D721Med (cell line): ENCODE results near the gene MAFG.
A peak's percentile ranks its signal among the peaks of the same experiment; 100 is the strongest.

ENCODE experiments used
- DNase-seq: peaks from one replicate; pipeline ENCODE4 v3.0.0; 2011; ENCODE audit warnings: low spot score; ENCODE audit not compliant: insufficient read length
- FAIRE-seq: peaks from 2 replicates; lab custom pipeline; 2011; peaks lifted over from hg19 to GRCh38; lab: Jason Lieb, UNC
- TF ChIP-seq, protein P1 (sequence below): IDR thresholded peaks from 2 replicates; pipeline ENCODE4 v1.5.1; 2012; ENCODE audit warnings: mild to moderate bottlenecking, control low read depth; ENCODE audit not compliant: insufficient read depth; ENCODE audit errors: missing control alignments

The MAFG gene

DNA sequence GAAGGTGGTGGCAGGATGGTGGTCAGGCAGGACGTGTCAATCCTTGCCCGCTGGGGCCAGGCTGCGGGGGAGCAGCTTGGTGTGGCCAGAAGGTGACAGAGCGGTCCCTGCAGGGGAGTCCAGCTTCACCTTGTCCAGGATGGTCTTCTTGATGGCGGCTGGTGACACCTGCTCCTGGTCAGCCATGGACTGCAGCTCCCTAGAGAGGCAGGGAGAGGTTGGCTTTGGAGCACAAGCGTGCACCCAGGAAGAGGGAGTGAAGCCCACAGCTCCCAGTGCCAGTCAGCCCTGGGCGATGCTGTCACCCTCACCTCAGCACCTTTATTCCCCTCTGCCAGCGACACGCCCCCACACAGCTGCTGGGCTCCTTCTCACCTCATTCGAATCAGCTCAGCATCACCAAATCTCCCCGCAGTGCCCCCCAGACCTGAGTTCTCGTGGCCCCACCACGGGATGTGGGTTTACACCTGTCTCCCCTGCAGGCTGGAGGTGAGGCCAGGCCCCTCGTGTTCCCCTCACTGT is 5.7 kb upstream of the MAFG start:
- FAIRE-seq = no peak
- DNase-seq = no peak
- TF ChIP-seq, protein P1, sequence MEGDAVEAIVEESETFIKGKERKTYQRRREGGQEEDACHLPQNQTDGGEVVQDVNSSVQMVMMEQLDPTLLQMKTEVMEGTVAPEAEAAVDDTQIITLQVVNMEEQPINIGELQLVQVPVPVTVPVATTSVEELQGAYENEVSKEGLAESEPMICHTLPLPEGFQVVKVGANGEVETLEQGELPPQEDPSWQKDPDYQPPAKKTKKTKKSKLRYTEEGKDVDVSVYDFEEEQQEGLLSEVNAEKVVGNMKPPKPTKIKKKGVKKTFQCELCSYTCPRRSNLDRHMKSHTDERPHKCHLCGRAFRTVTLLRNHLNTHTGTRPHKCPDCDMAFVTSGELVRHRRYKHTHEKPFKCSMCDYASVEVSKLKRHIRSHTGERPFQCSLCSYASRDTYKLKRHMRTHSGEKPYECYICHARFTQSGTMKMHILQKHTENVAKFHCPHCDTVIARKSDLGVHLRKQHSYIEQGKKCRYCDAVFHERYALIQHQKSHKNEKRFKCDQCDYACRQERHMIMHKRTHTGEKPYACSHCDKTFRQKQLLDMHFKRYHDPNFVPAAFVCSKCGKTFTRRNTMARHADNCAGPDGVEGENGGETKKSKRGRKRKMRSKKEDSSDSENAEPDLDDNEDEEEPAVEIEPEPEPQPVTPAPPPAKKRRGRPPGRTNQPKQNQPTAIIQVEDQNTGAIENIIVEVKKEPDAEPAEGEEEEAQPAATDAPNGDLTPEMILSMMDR = no peak

DNA sequence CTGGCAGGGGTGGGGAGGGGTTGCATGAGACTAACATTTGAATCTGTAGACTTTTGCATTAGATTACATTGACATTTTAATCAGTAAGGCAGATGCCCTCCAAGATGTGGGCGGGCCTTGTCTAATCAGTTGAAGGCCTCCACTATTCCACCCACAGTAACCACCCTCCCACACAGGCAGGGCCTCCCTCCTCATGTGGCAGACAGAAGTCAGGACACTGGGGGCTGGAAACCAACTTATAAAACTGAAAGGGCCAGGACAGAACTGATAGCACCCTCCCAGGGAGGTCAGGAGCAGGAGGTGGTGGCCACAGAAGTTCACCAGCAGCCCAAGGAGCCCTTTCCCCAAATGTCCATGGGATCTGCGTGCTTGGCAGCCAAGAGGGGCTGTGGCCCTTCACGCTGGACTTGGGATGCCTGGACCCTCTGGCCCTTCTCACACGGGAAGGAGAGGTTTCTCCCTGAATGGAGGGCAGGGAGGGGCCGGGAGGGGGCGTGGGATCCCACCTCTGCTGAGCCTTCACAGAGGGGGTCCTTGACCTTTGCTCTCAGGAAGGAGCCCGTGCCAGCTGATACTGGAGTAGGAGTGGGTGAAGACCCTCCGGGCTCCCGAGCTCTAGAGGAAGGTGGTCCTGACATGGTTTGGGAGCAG is 4.9 kb upstream of the MAFG start:
- no peak for FAIRE-seq
- TF ChIP-seq, protein P1 = no peak
- DNase-seq = no peak

DNA sequence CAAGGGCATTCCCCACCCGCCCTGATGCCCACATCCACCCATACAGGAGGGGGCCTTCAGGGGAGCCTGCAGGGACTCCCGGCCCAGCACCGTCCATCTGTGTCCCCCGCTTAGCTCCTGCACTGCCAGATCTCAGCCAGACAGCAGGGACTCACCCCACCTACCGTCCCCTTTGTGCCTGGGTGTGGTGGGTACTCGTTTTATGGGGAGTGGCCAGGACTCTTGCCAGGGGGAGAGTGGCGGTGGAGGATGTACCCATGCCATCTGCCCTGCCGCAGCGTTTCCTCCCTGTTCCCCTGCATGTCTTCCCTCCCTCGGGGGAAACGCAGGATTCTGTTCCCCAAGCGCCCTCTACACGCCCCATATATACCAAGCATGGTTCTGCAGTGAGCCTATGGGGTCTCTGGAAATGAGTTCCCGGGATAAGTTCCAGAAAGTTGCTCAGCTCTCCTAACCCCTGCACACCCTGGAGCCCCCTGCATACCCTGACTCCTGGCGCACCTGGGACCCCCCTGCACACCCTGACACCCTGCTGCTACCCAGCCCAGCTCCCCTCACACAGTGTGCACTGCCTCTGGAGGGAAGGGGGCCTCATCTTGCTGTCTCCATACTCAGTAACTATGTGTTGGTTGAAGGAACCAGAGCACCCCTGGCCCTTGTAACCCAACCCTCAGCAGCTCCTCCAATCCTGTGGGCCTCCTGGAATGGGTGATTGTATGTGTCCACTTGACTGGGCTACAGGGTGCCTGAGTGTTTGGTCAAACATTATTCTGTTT is 4.2 kb upstream of the MAFG start:
- DNase-seq (no peak), FAIRE-seq (no peak)
- TF ChIP-seq, protein P1 = peak; percentile 17

DNA sequence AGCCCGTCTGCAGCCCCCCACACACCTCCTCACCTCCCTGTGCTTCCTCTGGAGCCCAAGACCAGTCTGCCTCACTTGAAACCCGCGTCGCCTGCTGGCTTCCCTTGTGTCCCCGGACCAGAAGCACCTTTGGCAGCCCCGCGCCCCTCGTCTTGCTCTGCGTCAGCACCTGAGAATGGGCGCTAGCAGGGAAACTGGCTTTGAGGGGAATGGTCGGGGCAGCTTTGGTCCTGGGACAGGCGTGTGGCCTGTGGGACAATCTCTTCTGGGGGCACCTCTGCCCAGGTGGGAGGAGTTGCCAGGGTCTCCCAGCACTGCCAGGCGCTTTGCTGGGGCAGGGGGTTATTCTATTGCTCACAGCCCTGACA is 3.6 kb upstream of the MAFG start:
- FAIRE-seq = no peak
- TF ChIP-seq, protein P1 = no peak
- DNase-seq = no peak

DNA sequence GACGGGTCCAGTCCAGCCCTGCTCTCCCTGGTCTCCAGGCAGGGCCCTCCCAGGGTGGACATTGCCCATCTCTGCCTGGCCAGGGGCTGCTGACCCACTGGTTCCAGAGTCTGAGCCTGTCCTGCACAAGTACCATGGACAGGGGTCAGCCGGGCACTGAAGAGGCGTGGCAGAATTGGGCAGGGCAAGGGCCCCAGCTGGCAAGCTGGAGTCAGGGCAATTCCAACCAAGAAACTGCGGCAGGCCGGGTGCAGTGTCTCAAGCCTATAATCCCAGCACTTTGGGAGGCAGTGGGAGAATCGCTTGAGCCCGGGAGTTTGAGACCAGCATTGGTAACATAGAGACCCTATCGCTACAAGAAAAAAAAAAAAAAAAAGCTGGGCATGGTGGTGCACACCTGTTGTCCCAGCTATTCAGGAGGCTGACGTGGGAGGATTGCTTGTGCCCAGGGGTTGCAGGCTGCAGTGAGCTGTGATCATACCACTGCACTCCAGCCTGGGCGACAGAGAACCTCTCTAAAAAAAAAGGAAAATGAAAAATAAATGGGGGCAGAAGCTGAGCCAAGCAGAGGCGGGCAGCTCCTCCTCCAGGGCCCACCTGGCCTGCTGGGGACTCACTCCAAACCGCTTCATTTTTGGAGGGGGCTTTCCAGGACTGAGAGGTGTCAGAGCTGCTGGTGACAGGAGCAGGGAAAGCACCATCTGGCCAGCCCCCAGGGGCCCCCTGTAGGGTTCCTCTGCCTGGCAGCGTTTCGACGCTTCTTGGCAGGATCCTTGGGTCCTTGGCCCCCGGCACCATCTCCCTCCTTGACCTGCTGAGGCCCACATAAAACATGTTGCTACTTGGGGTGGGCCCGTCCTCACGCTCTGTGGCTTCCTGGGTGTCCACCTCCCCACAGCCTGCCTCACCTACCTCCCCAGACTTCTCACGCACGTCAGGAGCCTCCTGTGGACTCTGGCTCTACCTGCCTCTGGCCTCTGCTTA is 2.9 kb upstream of the MAFG start:
- TF ChIP-seq, protein P1 = no peak
- no peak for DNase-seq
- no peak for FAIRE-seq

DNA sequence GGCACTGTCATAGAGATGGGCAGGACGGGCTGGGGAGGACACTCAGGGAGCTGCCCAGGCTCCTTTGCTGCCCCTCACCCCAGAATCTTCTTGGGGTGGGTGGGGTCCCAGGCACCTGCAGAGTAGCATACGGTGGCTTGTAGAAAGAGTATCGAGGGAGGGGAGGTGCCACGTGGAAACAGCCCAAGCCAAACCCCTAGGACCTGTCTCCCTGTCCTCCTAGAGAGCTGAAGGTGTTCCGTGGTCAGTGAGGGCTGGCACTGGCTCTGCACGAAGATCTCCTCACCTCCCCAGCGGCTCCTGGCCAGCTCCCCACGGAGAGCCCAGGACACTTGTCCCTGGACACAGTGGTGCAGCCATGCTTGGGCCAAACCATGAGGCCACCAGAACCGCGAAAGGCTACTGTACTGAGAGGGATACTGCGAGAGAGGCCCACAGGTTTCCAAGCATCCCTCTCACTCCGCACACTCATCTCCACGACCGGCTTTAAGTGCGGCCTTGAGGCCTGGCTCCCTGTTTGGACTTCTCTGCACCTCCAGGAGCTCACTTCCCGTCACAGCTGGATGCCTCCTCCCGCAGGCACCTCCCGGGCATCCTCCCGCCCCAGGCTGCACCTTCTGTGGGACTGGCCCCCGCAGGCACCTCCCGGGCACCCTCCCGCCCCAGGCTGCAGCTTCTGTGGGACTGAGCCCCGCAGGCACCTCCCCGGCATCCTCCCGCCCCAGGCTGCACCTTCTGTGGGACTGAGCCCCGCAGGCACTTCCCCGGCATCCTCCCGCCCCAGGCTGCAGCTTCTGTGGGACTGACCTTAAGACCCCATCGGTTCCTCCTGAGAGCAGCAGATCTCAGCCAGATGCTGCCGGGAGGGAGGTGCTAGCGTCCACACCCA is 2.0 kb upstream of the MAFG start:
- TF ChIP-seq, protein P1 = no peak
- FAIRE-seq = no peak
- no peak for DNase-seq
